DMS79 treated with DMSO at 0.1 percent for 48 hours (cell line): ENCODE results near the gene ADAM19.
"Not testable (repeated sequence)": the region's sequence is repeated elsewhere in the genome, so short reads cannot be mapped to it uniquely, and the experiment has no call there.

Source experiments
- DNase-seq: peaks from one replicate; lab custom pipeline; 2025; lab: John Stamatoyannopoulos, UW

The ADAM19 gene

GRCh38 chr5:157485340-157485739, 90.2 kb downstream of the ADAM19 start:
- no peak for DNase-seq

GRCh38 chr5:157484768-157485167, 90.8 kb downstream of the ADAM19 start:
- DNase-seq: no peak

- not testable (repeated sequence) for DNase-seq
Measured at GRCh38 chr5:157482702-157483101, 92.9 kb downstream of the ADAM19 start.

- no peak for DNase-seq
Measured at GRCh38 chr5:157481666-157482065, 93.9 kb downstream of the ADAM19 start.

- no peak for DNase-seq
Measured at GRCh38 chr5:157481265-157481664, 94.3 kb downstream of the ADAM19 start.

GRCh38 chr5:157479612-157480510, 95.7 kb downstream of the ADAM19 start:
- no peak for DNase-seq

GRCh38 chr5:157479166-157479565, 96.4 kb downstream of the ADAM19 start:
- DNase-seq: no peak

- DNase-seq: no peak
Measured at GRCh38 chr5:157478726-157479125, 96.8 kb downstream of the ADAM19 start.

- no peak for DNase-seq
Measured at GRCh38 chr5:157477814-157478494, 97.6 kb downstream of the ADAM19 start.

- DNase-seq: peak; percentile 22
Measured at GRCh38 chr5:157476702-157477408, 98.7 kb downstream of the ADAM19 start.

- DNase-seq: peak; percentile 66
Measured at GRCh38 chr5:157475432-157475831, 100.1 kb downstream of the ADAM19 start.

GRCh38 chr5:157473383-157474320, 101.9 kb downstream of the ADAM19 start:
- DNase-seq: no peak

GRCh38 chr5:157471709-157472108, 103.9 kb downstream of the ADAM19 start:
- no peak for DNase-seq

GRCh38 chr5:157470631-157471030, 104.9 kb downstream of the ADAM19 start:
- DNase-seq: no peak

GRCh38 chr5:157469687-157470086, 105.9 kb downstream of the ADAM19 start:
- no peak for DNase-seq

- DNase-seq: no peak
Measured at GRCh38 chr5:157469073-157469472, 106.5 kb downstream of the ADAM19 start.

- peak; percentile 85 for DNase-seq
Measured at GRCh38 chr5:157468293-157468965, 107.1 kb downstream of the ADAM19 start.

GRCh38 chr5:157464519-157465171, 110.9 kb downstream of the ADAM19 start:
- peak; percentile 40 for DNase-seq

GRCh38 chr5:157463621-157464518, 111.7 kb downstream of the ADAM19 start:
- DNase-seq: peak; percentile 40
